SW 1271 (cell line): Measurements from ENCODE around the gene GLP2R.
"Not testable (repeated sequence)": the region's sequence is repeated elsewhere in the genome, so short reads cannot be mapped to it uniquely, and the experiment has no call there.

Experiments used
- DNase-seq, 2 experiments: peaks; one replicate each; lab custom pipeline; 2025; lab: John Stamatoyannopoulos, UW

GLP2R gene

DNA sequence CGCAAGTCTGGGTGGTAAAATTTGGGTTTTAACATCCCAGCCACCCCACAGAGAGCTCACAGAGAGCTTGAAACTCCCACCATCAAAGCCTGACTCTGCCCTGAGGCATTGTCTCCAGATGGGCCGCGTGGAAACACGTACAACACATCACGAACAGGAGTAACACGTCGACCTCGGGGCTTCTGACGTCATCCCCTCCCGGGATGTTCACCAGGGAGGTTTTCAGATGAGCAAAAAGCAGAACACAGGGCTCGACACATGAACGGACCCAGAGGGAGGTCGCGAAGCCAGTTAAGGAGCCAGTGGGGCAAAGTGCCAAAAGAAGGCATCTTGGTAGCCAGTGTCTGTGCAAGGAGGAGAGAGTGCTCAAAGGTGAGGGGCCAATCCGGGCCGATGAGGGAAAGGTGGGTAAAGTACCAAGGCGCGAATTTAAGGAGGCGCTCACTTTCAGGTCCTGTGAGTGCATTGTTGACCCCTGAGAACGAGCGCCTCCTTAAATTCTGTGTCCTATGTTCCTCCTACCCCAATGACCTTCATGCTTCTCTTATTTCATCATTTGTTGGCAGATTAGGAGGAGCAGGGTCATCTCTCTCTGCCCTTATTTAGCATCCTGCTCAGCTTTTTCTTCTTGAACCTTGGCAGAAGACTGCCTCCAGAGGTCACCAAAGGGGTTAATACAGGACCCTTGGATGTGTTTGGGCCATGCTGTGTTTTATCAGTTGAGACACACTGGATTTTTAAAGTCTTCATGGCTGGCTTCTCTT, 73.7 kb downstream of the GLP2R start:
- no peak for DNase-seq

DNA sequence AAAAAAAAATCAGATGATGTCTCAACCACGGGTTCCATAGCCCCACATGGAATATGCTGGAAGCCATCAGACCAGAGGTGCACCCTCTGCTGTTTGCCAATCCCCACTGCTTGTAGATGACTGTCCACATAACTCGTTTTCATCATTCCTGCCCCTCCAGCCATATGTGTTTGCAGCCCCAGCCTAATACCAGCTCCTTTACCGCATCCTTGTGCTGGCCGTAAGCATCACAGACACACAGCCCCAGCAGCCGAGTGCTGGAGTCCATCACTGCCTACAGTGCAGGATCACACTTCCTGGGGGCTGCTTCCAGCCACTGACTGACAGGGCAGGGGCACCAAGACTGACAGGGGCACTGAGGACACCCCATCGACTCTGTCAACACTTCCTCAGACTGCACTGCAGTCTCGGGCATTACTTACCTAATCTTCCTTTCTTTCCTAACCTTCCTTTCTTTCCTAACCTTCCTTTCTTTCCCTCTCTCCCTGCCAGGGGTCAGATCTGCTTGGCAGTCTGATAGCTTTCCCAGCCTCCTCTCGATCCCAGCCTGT, 74.4 kb downstream of the GLP2R start:
- no peak for DNase-seq

DNA sequence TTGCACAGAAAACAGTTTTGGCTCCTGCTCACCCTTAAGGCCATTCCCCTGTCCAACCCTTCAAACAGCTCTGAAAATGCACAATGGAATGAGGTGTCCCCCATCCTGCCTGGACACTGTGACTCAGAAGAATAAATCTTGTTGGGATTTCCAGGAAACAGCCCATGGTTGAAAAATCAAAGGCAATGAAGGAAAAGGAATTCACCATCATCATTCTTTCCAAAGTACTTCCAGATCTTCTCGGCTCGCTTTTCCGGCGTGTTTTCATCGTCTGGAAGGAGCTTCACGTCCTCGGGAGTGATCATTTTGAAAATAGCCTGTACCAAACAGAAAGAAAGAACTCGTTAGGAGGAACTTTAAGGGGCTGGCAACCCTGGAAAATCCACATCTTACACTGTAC, 75.1 kb downstream of the GLP2R start:
- no peak for DNase-seq

DNA sequence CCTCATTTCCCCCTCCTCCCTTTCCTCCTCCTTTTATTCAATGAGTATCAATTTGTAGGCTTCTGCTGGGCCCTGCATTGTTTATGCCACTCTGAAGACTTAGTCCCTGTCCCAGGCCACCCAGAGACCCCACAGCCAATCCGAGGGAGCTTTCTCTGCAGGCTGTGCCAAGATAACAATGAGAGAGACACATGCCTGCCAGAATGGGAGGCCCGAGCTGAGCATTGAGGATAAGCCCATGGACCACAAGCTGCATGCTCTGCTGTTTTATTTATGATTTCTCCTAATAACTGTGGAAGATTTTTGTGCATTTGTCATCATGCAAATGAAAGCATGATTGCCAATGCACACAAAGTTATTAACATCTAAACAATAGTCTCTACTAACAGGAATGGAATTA, 76.4 kb downstream of the GLP2R start:
- no peak for DNase-seq

DNA sequence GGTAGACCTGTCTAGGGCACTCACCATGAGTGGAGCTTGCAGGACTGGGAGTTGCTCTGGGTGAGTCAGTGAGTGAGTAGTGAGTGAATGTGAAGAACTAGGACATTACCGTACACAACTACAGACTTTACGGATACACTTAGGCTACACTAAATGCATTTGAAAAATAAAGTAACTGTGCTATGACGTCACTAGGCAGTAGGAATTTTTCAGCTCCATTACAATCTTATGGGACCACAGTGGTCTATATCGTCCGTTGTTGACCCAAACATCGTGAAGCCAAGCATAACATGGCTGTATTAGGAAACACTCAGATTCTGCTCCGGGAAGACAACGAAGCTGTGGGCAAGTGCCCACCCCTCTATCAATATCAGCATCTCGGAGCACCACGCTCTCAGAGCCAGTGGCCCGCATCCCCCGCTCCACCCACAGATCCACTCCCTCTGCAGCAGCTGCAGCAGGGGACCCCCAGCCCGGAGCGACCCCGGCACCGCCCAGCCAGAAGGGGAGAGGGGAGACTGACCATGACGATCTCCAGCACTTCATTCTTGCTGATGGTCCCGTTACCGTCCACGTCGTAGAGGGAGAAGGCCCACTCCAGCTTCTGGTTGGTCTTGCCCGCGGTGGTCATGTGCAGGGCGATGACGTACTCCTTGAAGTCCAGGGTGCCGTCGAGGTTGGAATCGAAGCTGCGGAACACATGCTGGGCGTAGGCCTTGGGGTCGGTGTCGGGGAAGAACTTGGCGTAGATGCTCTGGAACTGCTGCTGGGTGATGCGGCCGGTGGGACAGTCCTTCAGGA, 78.8 kb downstream of the GLP2R start:
- DNase-seq = no peak

DNA sequence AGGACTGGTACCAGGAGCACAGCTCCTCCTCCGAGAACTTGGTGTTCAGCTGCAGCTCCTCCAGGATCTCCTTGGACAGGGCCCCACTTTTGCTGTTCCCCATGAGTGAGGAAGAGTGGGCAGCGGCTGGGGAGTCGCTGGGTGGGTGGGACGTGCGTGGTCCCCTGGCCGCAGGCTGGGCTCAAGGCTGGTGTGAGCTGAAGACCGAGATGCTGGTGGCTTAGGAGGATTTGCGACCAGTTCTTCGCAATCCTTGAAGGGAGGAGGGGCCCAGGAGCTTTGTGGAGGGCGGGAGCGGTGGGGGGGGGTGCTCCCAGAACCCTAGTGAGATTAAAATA, 79.3 kb downstream of the GLP2R start, which contains the start of gene RCVRN:
TSS of gene RCVRN (minus strand) at position 194 of the 338 bp plus-strand sequence. CDS start at position 103, 91 bp downstream.
- DNase-seq = no peak

DNA sequence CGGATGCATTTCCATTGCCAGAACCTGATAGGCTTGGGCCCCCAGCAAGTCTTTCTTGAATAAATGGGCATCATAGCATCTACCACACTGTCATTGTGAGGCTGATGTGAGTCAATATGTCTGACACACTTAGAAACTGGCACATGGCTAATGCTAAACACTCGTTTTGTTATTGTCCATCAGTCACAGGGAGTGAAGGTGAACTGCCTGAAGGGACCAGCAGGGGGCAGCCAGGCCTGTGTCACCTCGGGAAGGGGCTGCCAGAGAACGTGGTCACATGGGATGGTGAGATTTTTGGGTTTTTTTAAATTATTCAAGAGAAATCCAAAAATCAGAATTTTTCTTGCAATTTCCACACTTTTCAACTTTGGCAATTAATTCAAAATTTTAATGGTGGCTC, 80.2 kb downstream of the GLP2R start:
- no peak for DNase-seq

DNA sequence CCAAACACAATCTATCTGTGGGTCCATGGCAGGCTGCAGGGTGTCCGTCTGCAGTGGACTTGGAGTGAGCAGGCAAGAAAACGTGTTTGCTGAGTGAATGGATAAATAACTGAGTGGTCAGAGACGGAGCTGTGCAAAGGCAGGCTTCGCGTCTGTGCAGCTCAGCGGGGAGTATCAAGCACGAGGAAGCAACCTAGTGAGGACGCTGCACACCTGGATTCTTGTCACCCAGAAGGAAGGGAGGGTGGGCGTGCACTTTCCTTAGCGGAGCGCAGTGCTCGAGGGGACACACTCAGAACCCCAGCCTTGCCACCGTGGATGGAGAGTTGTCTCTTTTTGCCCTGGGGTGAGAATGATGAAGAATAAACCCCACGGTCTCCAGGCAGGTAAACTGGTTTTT, 80.9 kb downstream of the GLP2R start:
- DNase-seq = no peak

DNA sequence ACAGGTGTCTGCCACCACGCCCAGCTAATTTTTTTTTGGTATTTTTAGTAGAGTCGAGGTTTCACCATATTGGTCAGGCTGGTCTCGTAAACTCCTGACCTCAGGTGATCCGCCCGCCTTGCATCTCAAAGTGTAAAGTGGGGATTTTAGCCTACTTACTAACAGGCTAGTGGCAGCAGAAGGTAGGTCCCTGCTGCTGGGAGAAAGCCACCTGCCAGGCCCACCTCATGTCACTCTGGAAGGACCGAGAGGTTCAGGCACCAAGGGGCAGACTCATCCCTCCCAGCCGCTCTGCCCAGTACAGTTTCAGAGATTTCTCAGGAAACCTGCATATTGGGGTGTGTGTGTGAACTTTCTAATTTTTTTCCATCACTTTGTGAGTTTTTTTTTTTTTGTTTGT, 81.4 kb downstream of the GLP2R start:
- DNase-seq = no peak

DNA sequence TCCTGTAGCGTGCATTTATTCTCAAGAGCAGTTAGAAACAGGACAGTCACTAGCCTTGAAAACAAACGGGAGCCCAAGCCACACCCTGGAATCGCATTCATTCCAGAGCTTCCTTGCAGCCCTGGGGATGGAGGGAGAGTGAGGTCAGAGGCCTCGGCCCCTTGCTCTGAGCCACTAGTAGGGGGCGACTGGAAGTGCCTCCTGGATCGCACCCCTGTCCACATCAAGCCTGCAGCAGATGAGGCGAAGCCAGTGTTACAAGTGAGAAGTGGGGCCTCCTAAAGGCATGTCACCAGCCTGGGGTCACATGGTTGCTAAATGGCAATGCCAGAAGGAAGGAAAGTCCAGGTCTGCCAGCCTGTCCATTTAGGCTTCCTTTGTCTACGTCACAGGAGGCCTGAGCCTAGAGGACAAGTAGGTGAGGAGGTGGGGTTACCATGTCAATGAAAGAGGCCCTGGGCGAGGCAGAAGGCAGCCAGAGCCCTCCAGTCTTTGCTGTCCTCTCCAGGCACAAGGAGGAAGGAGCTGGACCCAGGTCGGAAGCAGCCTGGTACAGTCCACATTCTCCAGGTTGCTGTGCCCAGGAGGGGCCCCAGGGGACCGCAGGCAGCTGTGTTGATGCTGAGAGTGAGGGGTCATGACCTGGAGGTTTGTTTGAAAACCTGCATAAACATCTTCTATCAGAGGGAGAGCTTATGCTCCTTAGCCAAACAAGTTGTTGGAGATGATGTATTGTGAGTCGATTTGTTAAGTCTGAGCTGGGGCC, 82.3 kb downstream of the GLP2R start:
- no peak for DNase-seq

DNA sequence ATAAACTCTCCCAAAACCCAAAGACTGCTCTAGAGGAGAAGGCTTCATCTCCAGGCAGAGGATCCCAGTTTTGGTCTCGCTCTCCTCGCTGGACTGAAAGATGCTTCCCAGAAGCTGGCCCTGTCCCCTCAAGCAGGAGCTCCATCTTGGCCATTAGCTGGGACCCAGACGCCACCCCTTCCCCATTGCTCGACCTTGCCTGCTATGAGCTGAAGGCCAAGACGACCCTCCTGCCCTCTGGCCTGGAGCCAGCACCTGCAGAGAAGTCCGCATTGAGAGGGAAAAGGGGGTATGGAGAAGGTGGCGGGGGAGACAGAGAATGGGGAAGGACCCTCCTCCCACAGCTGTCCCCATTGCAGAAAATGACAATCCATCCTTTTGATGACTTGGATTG, 82.9 kb downstream of the GLP2R start:
- DNase-seq = no peak

DNA sequence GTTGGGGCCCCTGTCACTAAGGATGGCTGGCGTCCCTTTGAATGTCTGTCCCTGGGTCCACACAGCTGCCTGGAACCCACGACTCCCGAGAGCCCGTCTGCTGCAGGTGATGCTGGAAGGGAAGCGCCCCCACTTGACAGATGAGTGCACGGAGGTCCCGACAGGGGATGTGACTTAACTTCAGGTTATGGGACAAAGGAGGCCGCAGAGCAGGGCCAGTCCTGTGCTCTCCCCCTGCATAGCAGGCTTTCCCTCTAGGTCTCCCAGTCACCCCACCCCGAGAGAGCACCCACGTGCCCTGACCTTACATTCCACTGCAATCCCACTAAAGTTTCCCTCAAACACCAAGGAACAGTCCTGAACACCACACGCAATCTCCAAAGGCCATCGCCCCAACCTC, 85.4 kb downstream of the GLP2R start:
- no peak for DNase-seq

DNA sequence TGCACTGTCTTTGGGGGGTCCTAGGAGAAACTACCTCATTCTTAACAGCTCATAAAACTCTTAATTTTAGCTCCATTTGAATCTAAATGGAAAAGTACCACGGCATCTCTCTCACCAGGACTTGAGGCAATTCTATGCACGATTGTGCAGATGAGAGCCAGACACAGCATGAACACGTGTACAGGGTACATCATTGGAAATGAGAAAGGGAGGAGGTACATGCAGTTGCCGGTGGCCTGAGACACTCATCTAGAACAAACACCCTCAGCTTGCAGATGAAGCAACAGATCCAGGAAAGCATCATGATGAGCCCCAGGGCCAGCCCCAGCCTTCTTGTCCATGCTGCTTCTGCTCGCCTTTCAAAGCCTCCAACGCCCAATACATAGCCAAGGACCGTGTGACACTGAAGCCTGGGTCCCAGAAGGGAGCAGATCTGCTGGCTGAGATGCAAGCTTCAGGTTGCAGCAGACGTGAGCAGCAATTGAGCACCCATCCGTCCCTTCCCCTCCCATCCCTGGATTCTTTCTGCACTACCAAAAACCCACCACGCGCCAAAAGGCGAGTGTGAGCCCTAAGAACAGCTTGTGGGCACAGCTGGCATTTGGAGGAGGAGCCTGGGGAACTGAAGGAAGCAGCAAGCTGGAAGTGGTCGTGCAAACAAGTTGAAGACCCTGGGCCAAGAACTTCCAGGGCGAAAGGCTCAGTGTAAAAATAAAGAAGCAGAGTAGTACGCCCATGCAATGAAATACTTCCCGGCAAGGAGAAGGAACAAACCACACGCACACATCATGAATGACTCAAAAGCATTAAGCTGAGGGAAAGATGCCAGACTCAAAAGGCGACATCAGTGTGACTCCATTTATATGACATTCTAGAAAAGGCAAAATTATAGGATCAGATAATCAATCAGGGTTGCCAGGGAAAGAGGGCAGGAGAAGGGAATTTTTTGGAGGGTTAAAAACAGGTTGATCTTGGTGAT, 86.7 kb downstream of the GLP2R start:
- no peak for DNase-seq

DNA sequence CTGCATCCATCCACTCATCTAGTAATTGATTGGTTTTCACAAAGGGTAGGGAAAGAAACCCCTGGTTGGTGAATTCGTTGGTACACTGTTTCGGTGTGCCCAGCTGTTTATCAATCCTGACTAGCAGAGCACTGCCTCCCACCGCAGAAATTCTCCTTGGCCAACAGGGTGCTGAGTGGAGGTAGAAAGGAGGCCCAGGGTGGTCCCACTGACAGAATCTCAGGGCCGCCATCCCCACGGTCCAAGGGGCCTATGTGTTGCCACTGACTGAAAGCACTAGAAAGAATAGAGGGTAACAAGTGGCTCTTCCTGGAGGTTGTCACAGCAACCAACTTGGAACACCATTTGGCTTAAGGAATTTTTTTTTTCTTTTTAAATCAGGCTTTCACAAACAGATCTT, 87.8 kb downstream of the GLP2R start:
- DNase-seq = no peak

DNA sequence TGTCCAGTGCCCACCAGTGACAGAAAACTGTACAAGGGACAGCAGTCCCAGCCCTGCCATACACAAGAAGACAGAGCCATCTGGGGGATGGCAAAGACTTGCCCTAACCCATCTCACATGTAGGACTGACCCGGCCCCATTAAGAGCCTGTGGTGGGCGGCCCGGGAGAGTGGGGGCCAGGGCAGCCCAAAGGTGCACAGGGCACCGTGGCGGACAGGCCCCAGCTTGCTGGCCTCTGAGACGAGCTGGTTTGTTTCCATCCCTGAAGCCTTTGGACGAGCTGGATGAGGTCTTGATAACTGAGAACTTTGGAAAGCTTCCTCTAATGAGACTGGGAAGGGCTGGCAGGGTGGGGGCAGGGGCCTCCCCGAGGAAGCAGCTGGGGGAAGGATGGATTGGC, 90.4 kb downstream of the GLP2R start:
- no peak for DNase-seq

DNA sequence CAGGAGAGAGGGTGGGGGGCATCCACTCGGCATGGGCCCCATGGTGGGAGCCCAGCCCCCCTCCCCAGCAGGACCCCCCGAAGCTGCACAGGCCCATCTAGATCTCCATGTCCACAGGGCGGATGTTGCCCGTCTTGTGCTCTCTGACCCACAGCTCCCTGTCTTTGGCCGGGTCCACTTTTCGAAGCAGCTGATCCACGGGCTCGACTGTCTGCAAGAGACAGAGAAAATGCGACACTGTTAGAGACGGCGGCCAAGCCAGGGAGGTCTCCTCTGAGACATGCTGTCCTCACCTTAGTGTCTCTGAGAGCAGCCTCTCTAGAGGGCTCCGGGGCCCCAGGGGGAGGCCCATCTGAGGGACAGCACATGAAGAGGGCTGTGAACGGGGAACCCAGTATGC, 91.4 kb downstream of the GLP2R start:
- DNase-seq = no peak

DNA sequence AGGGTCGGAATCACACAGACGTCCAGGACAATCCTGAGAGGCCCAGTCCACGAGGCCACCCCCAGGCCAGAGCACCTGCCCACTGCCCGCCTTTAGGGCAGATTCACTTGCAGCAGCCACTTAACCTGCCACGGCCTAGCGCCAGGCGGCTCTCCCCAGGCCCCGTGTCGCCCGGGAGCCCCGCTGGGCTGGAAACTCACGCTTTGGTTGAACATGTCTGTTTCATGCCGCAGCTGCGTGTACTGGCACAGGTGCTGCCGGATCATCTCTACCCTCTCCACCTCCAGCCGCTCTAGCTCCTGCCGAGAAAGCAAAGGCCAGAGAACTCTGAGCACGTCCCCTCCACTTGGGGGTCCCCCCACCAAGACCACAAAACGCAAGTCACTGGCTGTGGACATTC, 92.1 kb downstream of the GLP2R start:
- DNase-seq = no peak

DNA sequence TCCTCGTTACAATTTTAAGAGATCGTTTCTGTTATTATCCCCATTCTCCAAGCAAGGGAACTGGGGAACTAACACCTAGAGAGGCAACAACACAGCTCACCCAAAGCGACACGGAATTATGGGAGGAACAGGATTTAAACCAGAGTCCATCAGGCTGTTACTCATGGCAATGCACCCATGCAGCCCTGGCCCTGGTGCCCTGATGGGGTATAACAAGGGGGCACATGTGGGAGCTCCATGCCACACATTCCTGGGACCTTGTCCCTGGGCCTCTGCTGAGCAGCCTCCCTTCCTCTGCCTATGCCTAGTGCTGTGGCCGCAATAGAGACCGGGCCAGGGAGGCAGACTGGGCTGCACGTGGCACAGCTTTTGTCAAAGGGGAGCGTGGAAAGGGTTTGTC, 92.6 kb downstream of the GLP2R start:
- no peak for DNase-seq

DNA sequence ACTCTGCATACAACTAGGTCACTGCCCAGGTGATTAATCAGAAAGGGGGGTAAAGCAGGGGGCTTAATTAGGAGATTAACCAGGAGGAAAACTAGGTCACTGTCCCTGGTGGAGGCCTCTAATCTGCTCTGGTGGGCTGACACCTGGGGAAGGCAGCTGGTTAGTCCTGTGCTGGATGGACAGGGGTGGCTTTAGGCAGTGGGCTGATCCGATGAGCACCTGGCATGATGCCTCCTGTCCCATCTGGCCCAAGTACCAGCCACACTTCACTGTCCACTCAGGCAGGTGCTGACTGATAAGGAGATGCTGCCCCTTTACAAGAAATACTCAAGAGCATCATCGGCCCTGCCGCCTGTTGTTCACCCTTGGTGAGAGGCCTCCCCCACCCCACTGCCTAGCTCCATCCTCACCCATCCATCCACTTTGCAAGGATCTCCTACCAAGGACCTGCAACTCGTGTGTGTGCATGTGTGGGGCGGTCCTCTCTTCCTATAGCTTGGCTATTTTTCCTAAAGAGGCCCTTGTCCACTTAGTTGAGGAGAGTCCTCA, 93.2 kb downstream of the GLP2R start:
- no peak for DNase-seq

DNA sequence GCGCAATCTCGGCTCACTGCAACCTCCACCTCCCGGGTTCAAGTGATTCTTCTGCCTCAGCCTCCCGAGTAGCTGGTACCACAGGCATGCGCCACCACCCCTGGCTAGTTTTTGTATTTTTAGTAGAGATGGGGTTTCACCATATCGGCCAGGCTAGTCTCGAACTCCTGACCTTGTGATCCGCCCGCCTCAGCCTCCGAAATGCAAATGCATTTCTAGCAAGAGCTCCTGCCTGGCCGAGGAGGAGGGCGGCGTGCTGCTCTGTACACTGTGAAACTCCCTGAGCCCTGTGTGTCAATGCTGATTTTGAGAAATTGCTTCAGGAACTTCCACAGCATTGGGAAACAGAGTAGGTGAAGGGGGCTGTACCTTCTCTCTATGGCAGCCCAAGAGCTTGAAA, 95.5 kb downstream of the GLP2R start:
- not testable (repeated sequence) for DNase-seq
